Fibroblast of the aortic adventitia (primary cell): Measurements from ENCODE around the gene GMEB1. TPM values are rescaled to one million over a fixed set of nuclear protein-coding genes. Genes with fewer than 3 reads are reported as not detected.
"Not testable (repeated sequence)": the region's sequence is repeated elsewhere in the genome, so short reads cannot be mapped to it uniquely, and the experiment has no call there.

ENCODE experiments used
- DNase-seq: peaks from one replicate; pipeline ENCODE4 v3.0.0-alpha.2; 2010; ENCODE audit warnings: low read depth
- H3K4me3 ChIP-seq: 2 replicates; pipeline ENCODE4 v1.5.1; 2011; ENCODE audit warnings: low read depth, mild to moderate bottlenecking, control low read depth, low read length, moderate library complexity
- total RNA-seq: library from RNA; depleted of rRNA; stranded (reverse); fragments of >200 nt; gene quantifications from 2 replicates; pipeline ENCODE4 v1.2.3, GENCODE V29; 2012; ENCODE audit warnings: low replicate concordance
- TF ChIP-seq, protein P1 (sequence below): IDR thresholded peaks from 2 replicates; pipeline ENCODE4 v1.5.1; 2011; ENCODE audit warnings: mild to moderate bottlenecking, low read length, control low read depth, inconsistent platforms; ENCODE audit not compliant: insufficient read depth

Gene GMEB1
- total RNA-seq, 1 donor = 11.4 TPM

DNA sequence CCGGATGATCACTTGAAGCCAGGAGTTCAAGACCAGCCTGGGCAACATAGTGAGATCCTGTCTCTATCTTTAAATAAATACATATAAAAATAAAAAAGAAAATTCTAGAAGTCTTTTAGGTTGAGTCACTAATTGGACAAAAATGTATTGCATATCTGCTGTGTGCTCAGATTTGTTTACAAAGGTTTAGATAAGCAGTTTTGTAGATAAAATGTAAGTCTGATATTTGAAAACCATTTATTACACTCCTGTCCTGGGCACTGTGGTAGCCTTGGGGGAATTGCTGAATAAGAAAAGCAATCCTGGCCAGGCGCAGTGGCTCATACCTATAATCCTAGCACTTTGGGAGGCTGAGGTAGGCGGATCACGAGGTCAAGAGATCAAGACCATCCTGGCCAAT lies 11.6 kb downstream of the GMEB1 start:
- DNase-seq = peak; percentile 48
- H3K4me3 ChIP-seq = no peak overlapping the region
- TF ChIP-seq, protein P1, sequence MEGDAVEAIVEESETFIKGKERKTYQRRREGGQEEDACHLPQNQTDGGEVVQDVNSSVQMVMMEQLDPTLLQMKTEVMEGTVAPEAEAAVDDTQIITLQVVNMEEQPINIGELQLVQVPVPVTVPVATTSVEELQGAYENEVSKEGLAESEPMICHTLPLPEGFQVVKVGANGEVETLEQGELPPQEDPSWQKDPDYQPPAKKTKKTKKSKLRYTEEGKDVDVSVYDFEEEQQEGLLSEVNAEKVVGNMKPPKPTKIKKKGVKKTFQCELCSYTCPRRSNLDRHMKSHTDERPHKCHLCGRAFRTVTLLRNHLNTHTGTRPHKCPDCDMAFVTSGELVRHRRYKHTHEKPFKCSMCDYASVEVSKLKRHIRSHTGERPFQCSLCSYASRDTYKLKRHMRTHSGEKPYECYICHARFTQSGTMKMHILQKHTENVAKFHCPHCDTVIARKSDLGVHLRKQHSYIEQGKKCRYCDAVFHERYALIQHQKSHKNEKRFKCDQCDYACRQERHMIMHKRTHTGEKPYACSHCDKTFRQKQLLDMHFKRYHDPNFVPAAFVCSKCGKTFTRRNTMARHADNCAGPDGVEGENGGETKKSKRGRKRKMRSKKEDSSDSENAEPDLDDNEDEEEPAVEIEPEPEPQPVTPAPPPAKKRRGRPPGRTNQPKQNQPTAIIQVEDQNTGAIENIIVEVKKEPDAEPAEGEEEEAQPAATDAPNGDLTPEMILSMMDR = no peak

DNA sequence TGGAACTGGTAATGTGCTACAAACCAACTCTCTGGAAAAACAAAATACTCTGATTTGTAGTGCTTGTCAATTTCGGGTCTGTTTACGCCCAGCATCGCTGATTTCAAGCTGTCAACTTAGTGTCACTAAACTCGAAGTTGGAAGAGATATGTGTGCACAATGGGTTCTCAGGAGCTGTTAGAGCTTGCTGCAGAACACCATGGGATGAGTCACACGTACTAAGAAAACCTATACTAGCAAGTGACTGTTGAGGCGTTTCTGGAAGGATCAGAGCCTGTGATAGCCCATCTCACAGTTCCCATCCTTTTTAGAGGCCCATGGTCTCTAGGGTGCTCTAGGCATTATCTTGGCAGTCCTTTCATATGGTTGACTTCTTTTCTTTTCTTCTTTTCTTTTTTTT lies 14.3 kb downstream of the GMEB1 start:
- no peak for DNase-seq
- TF ChIP-seq, protein P1 = no peak
- no peak overlapping the region for H3K4me3 ChIP-seq

DNA sequence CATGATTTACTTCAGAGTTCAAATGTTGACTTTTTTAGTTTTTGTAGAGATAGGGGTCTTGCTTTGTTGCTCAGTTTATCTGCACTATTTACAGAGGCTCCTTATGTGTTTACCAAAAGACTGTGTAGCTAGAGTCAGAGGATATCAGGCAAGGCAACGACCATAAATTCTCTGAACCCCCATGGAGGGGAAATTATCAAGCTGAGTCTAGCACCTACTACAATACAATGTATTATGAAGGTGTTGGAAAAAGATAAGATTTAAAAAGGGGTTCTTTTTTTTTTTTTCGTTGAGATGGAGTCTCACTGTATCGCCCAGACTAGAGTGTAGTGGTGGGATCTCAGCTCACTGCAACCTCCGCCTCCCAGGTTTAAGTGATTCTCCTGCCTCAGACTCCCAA lies 16.4 kb downstream of the GMEB1 start:
- TF ChIP-seq, protein P1 = no peak
- no peak overlapping the region for H3K4me3 ChIP-seq
- no peak for DNase-seq

DNA sequence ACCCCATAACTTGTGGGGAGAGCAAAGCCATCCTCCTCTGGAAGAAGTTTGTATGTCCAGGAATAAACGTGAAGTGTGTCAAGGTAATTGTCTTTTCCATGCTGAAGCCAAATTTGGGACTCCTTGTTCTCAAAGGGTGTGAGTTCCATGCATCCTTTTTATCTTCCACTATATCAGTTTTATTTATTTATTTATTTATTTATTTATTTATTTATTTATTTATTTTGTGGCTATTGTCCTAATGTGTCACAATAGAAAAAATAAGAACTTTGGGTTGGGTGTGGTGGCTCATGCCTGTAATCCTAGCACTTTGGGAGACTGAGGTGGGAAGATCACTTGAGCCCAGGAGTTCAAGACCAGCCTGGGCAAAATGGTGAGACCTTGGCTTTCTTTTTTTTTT lies 23.0 kb downstream of the GMEB1 start:
- not testable (repeated sequence) for DNase-seq, H3K4me3 ChIP-seq

DNA sequence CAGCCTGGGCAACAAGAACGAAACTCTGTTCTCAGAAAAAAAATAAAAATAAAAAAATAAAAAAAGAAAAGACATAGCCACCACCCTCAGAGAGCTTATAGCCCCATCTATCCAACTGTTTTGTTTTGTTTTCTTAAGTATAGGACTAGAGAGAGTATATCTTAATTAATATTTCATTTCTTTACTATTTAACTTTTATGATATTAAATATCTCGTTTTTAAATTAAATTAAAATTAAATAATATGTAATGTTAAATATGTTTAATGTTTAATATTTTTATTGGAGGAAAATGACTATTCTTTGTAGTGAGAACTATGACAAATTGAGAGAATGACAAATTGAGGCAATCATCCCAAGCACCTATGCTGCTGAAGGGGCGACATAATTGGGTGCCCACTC lies 35.0 kb downstream of the GMEB1 start:
- no peak overlapping the region for H3K4me3 ChIP-seq
- no peak for DNase-seq
- TF ChIP-seq, protein P1 = no peak

DNA sequence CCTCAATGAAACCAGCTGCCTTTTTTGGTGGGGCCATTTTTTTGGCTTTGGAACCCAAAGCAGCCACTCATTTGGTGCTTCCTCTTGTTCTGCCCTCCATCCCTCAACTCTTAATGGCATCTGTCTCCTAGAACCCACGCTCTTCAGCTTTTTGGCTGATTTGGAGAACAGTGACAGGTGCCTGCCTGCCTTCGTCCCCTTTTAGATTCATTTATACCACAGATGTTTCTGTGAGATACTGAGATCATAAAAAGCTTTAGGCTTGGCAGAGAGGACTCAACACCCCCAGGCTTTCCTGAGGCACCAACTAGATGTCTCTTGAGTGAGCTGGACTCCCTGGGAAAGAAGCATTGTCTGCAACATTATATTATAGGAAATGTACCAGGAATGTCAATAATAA lies 47.8 kb downstream of the GMEB1 start:
- no peak for DNase-seq
- H3K4me3 ChIP-seq = no peak overlapping the region
- TF ChIP-seq, protein P1 = no peak

DNA sequence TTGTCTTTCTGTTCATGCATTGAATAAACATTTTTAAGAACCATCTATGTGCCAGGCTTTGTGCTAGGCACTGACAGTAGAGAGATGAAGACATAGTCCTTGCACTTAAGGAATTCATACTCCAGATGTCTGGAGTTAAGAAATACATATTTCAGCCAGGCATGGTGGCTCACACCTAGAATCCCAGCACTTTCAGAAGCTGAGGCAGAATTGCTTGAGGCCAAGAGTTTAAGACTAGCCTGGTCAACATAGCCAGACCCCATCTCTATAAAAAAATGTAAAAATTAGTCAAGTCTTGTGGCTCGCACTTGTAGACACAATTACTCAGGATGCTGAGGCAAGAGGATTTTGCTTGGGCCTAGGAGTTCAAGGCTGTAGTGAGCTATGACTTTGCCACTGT lies 49.6 kb downstream of the GMEB1 start:
- TF ChIP-seq, protein P1 = no peak
- DNase-seq = no peak
- H3K4me3 ChIP-seq = no peak overlapping the region
